ENCODE results near the gene DNM3. TPM values are rescaled to one million over a fixed set of nuclear protein-coding genes. Genes with fewer than 3 reads are reported as not detected.

The DNM3 gene
- total and polyA plus RNA-seq, 5 donors from 2014 or later = 0.76 to 5.5 (median 1.6) TPM

DNA sequence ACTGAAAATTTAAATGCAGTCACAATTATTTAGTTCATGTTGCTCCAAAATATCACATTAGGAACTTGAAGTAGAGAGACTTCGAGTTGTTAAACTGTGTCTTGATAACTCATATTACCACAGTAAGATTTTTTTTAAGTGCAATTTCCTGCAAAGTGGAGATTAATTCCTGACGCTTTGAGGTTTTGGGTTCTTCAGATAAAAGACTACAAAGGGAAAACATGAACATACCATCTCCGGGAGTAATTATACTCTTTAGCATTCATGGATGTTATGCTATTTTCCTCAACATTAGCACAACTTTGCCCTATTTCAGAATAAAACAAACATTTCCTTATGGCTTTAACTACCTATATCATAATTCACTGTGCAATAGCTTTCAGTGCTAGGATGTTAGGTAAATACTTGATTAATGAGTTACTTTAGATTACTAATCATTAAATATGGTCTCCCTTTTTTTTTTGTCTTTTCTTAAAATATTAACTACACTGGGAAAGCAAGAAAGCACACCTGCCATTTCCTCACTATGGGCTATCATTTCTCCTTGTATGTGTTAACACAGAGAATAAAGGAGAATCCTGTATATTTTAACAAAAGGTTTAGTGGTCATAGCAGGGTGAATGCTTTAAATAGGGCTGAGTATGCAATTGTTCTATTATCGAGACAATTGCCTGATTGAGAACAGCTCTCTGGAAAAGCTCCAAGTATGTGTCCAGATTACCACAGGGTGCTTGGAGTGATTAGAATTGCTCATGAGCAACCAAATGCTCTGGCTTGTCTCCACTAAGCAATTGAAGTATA lies 326.7 kb downstream of the DNM3 start:
- no peak for ATAC-seq (ENCODE audit: low read depth in 2 of 2)
- Histone ChIP-seq H3K27ac (ENCODE audit: insufficient read depth, low read length, poor library complexity, severe bottlenecking) (no peak overlapping the region), H3K9me3 (ENCODE audit: control insufficient read depth in 2 of 2, low read length in 2 of 2) (no peaks in the 10 kb centered on the region), H3K27me3 (ENCODE audit: control insufficient read depth, insufficient read depth, low read length) (no peaks in the 10 kb centered on the region), H3K4me3 (ENCODE audit: low read depth, low read length) (no peak overlapping the region), H3K36me3 (ENCODE audit: control insufficient read depth, insufficient read depth, low read length) (no peaks in the 10 kb centered on the region), H3K4me1 (ENCODE audit: control insufficient read depth, insufficient read depth, low read length, poor library complexity, severe bottlenecking) (no peaks in the 10 kb centered on the region)
- no peak for DNase-seq
- no peaks in the 10 kb centered on the region for H3K27me3 Mint-ChIP-seq
- peaks cover 0 to 2% (median 0%) of the 10 kb centered on the region in 7 donors for H3K9me3 Mint-ChIP-seq
- H3K36me3 Mint-ChIP-seq = peaks cover 2% of the 10 kb centered on the region
- no peak overlapping the region for H3K4me3 Mint-ChIP-seq
- H3K27ac Mint-ChIP-seq = no peak overlapping the region
- H3K4me1 Mint-ChIP-seq = peaks cover 0 to 2% (median 0%) of the 10 kb centered on the region in 4 donors

DNA sequence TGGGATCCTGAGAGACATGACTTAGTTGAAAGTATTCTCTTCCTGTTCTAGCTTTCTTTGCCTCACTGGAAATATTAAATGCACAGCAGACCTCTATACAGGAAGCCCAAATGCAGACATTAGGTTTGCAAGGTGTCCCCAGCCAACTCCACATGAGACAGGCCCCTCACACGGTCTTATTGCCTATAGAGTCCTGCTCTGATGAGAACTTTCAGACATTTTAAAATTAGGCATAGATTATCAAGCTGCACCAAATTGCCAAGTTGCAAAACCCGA lies 327.2 kb downstream of the DNM3 start:
- Histone ChIP-seq H3K9me3 (ENCODE audit: control insufficient read depth in 2 of 2, low read length in 2 of 2) (no peaks in the 10 kb centered on the region), H3K27ac (ENCODE audit: insufficient read depth, low read length, poor library complexity, severe bottlenecking) (no peak overlapping the region), H3K27me3 (ENCODE audit: control insufficient read depth, insufficient read depth, low read length) (no peaks in the 10 kb centered on the region), H3K4me1 (ENCODE audit: control insufficient read depth, insufficient read depth, low read length, poor library complexity, severe bottlenecking) (no peaks in the 10 kb centered on the region), H3K4me3 (ENCODE audit: low read depth, low read length) (no peak overlapping the region), H3K36me3 (ENCODE audit: control insufficient read depth, insufficient read depth, low read length) (no peaks in the 10 kb centered on the region)
- Mint-ChIP-seq H3K4me1 (peaks cover 0 to 2% (median 0%) of the 10 kb centered on the region in 4 donors), H3K36me3 (peaks cover 4% of the 10 kb centered on the region), H3K9me3 (peaks cover 0 to 2% (median 0%) of the 10 kb centered on the region in 7 donors), H3K27me3 (no peaks in the 10 kb centered on the region), H3K27ac (no peak overlapping the region), H3K4me3 (no peak overlapping the region)
- DNase-seq (no peak), ATAC-seq (ENCODE audit: low read depth in 2 of 2) (no peak)

DNA sequence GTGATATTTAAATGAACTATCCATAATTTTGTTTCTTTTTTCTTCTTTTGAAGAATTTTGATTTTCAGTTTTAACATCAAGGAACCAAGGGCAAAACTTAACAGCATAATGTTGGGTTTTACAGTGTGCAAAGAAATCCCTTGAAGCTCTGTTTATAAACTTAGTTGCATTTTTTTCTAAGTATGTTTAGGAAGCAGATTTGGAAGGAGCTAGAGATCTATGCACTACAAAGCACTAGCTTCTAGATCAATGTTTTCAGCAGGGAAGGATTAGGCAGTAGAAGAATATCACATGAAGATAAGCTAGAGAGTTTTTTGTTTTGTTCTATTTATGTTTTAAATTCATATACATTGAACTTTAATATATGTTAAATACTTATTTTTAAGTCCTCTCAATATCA lies 328.5 kb downstream of the DNM3 start:
- H3K4me3 Mint-ChIP-seq = no peak overlapping the region
- peaks cover 4% of the 10 kb centered on the region for H3K36me3 Mint-ChIP-seq
- H3K36me3 ChIP-seq (ENCODE audit: control insufficient read depth, insufficient read depth, low read length) = no peaks in the 10 kb centered on the region
- ATAC-seq (ENCODE audit: low read depth in 2 of 2) (no peak), DNase-seq (no peak)
- no peak overlapping the region for H3K27ac ChIP-seq (ENCODE audit: insufficient read depth, low read length, poor library complexity, severe bottlenecking)
- H3K4me1 ChIP-seq (ENCODE audit: control insufficient read depth, insufficient read depth, low read length, poor library complexity, severe bottlenecking) = no peaks in the 10 kb centered on the region
- peaks cover 0 to 2% (median 0%) of the 10 kb centered on the region in 7 donors for H3K9me3 Mint-ChIP-seq
- no peaks in the 10 kb centered on the region for H3K9me3 ChIP-seq (ENCODE audit: control insufficient read depth in 2 of 2, low read length in 2 of 2)
- H3K27me3 ChIP-seq (ENCODE audit: control insufficient read depth, insufficient read depth, low read length) = no peaks in the 10 kb centered on the region
- H3K4me1 Mint-ChIP-seq = peaks cover 0 to 2% (median 0%) of the 10 kb centered on the region in 4 donors
- no peak overlapping the region for H3K4me3 ChIP-seq (ENCODE audit: low read depth, low read length)
- no peaks in the 10 kb centered on the region for H3K27me3 Mint-ChIP-seq
- no peak overlapping the region for H3K27ac Mint-ChIP-seq

DNA sequence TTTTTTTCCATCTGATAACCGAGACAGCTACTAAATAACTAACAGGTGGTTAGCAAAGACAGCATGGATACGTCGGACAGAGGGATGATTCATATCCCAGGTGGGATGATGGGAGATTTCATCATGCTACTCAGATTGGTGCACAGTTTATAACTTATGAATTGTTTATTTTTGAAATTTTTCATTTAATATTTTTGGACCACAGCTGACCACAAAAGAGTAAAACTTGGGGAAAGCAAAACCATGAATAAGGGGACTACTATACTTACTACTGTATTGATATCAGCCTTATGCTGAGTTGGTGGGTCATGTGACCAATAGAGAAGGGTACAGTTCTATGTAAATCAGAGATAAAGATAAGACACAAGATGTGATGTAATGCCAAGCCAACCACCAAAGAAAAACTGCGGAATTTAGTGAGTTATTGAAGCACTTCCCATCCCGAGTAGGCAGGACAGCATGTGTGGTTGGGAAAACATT lies 331.1 kb downstream of the DNM3 start:
- Histone ChIP-seq H3K27me3 (ENCODE audit: control insufficient read depth, insufficient read depth, low read length) (no peaks in the 10 kb centered on the region), H3K9me3 (ENCODE audit: control insufficient read depth in 2 of 2, low read length in 2 of 2) (no peaks in the 10 kb centered on the region), H3K4me1 (ENCODE audit: control insufficient read depth, insufficient read depth, low read length, poor library complexity, severe bottlenecking) (no peaks in the 10 kb centered on the region), H3K4me3 (ENCODE audit: low read depth, low read length) (no peak overlapping the region), H3K27ac (ENCODE audit: insufficient read depth, low read length, poor library complexity, severe bottlenecking) (no peak overlapping the region), H3K36me3 (ENCODE audit: control insufficient read depth, insufficient read depth, low read length) (no peaks in the 10 kb centered on the region)
- H3K36me3 Mint-ChIP-seq = peaks cover 4% of the 10 kb centered on the region
- peaks cover 0 to 2% (median 0%) of the 10 kb centered on the region in 4 donors for H3K4me1 Mint-ChIP-seq
- no peak overlapping the region for H3K4me3 Mint-ChIP-seq
- H3K9me3 Mint-ChIP-seq = peaks cover 0 to 1% (median 0%) of the 10 kb centered on the region in 7 donors
- no peak for ATAC-seq (ENCODE audit: low read depth in 2 of 2)
- no peak for DNase-seq
- H3K27ac Mint-ChIP-seq = no peak overlapping the region
- no peaks in the 10 kb centered on the region for H3K27me3 Mint-ChIP-seq

DNA sequence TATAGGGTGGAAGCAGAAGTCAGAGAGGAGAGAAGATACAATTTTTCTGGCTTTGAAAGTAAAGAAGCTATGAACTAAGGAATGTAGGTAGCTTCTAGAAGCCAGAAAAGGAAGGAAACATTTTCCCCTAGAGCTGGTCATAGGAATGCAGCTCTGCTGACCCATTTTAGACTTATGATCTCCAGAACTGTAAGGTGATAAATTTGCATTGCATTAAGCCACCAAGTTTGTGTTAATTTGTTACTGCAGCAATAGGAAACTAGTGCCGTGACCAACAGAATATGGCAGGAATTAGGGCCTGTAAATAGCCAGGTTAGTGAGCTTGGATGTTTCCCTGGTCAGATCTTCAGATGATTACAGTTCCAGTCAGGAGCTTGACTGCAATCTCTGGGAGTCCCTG lies 334.9 kb downstream of the DNM3 start:
- Mint-ChIP-seq H3K4me1 (peaks cover 7 to 26% (median 15%) of the 10 kb centered on the region in 4 donors), H3K27me3 (no peaks in the 10 kb centered on the region)

DNA sequence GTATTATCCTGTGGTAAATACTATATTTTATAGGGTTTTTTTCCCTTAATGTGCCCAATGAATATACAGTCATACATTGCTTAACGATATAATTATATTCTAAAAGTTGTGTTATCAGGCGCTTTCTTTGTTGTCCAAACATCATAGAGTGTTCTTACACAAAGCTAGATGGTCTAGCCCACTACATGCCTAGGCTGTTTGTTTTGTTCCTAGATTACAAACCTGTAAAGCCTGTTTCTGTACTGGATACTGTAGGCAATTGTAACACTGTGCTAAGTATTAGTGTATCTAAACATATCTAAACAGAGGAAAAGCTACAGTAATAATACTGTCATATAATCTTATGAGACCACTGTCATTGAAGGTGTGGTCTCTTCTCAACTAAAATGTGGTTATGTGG lies 336.6 kb downstream of the DNM3 start:
- Mint-ChIP-seq H3K27ac (peak overlapping the region in 1 of 3 donors; percentile 60), H3K36me3 (peaks cover 4% of the 10 kb centered on the region), H3K27me3 (no peaks in the 10 kb centered on the region), H3K4me1 (peaks cover 23 to 41% (median 26%) of the 10 kb centered on the region in 4 donors), H3K4me3 (peak overlapping the region in 1 of 4 donors; percentile 13), H3K9me3 (peaks cover 0 to 1% (median 0%) of the 10 kb centered on the region in 7 donors)
- Histone ChIP-seq H3K4me3 (ENCODE audit: low read depth, low read length) (no peak overlapping the region), H3K4me1 (ENCODE audit: control insufficient read depth, insufficient read depth, low read length, poor library complexity, severe bottlenecking) (peaks cover 27% of the 10 kb centered on the region), H3K9me3 (ENCODE audit: control insufficient read depth in 2 of 2, low read length in 2 of 2) (no peaks in the 10 kb centered on the region), H3K27me3 (ENCODE audit: control insufficient read depth, insufficient read depth, low read length) (no peaks in the 10 kb centered on the region), H3K36me3 (ENCODE audit: control insufficient read depth, insufficient read depth, low read length) (no peaks in the 10 kb centered on the region), H3K27ac (ENCODE audit: insufficient read depth, low read length, poor library complexity, severe bottlenecking) (no peak overlapping the region)
- ATAC-seq (ENCODE audit: low read depth in 2 of 2) = no peak
- DNase-seq = no peak

More for the DNA sequence above, 334.9 kb downstream of the DNM3 start:
- no peak overlapping the region for H3K27ac ChIP-seq (ENCODE audit: insufficient read depth, low read length, poor library complexity, severe bottlenecking)
- Mint-ChIP-seq H3K36me3 (peaks cover 4% of the 10 kb centered on the region), H3K4me3 (no peak overlapping the region), H3K27ac (no peak overlapping the region), H3K9me3 (peaks cover 0 to 1% (median 0%) of the 10 kb centered on the region in 7 donors)
- H3K36me3 ChIP-seq (ENCODE audit: control insufficient read depth, insufficient read depth, low read length) = no peaks in the 10 kb centered on the region
- DNase-seq (no peak), ATAC-seq (ENCODE audit: low read depth in 2 of 2) (no peak)
- H3K4me1 ChIP-seq (ENCODE audit: control insufficient read depth, insufficient read depth, low read length, poor library complexity, severe bottlenecking) = peaks cover 13% of the 10 kb centered on the region
- no peaks in the 10 kb centered on the region for H3K9me3 ChIP-seq (ENCODE audit: control insufficient read depth in 2 of 2, low read length in 2 of 2)
- H3K4me3 ChIP-seq (ENCODE audit: low read depth, low read length) = no peak overlapping the region
- no peaks in the 10 kb centered on the region for H3K27me3 ChIP-seq (ENCODE audit: control insufficient read depth, insufficient read depth, low read length)

DNA sequence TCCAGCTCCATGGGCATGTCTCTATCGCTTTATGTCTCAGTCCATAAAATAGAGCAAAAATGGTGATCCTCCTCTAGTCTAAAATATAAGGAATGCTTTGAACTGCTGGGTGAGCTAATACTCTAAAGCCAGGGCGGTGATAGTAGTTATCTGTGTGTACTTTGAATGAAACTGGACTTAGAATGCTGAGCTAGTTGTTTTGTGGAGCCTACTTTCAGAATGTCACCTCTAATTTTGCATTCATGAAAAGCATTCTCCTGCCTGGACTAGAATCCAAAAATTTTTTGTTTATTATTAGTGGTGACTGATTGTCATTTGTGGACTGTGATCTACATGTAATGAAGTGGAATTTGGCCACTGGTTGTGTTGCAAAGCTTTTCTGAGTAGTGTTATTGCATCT lies 337.6 kb downstream of the DNM3 start:
- H3K9me3 Mint-ChIP-seq = no peaks in the 10 kb centered on the region
- H3K9me3 ChIP-seq (ENCODE audit: control insufficient read depth in 2 of 2, low read length in 2 of 2) = no peaks in the 10 kb centered on the region
- H3K27ac ChIP-seq (ENCODE audit: insufficient read depth, low read length, poor library complexity, severe bottlenecking) = no peak overlapping the region
- H3K27ac Mint-ChIP-seq = peak overlapping the region in 1 of 3 donors; percentile 59
- H3K36me3 ChIP-seq (ENCODE audit: control insufficient read depth, insufficient read depth, low read length) = no peaks in the 10 kb centered on the region
- no peaks in the 10 kb centered on the region for H3K27me3 Mint-ChIP-seq
- peaks cover 27% of the 10 kb centered on the region for H3K4me1 ChIP-seq (ENCODE audit: control insufficient read depth, insufficient read depth, low read length, poor library complexity, severe bottlenecking)
- H3K36me3 Mint-ChIP-seq = no peaks in the 10 kb centered on the region
- DNase-seq = no peak
- H3K27me3 ChIP-seq (ENCODE audit: control insufficient read depth, insufficient read depth, low read length) = no peaks in the 10 kb centered on the region
- ATAC-seq (ENCODE audit: low read depth in 2 of 2) = no peak
- H3K4me3 ChIP-seq (ENCODE audit: low read depth, low read length) = peak overlapping the region; percentile 43
- H3K4me3 Mint-ChIP-seq = peak overlapping the region in 3 of 4 donors; percentile 6 to 73 (median 16)
- H3K4me1 Mint-ChIP-seq = peaks cover 23 to 46% (median 30%) of the 10 kb centered on the region in 4 donors

DNA sequence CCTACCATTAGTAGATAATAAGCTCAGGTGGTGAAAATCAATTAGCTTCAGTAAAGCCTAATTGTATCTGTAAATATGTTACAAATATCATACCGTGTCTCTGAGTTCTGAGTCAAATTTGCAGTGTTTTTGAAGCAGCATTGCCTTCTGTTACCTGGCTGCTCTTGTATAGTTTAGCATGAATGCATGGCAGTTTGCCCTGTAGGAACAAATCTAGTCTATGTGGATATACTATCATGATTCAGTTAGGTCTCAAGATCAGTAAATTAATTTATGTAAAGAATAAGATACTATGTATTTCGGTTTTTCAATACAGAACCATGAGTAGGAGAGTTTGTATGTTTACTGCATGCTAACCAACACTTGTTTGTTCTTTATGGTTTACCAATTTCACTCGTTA lies 338.6 kb downstream of the DNM3 start:
- peak overlapping the region; percentile 86 for H3K4me3 ChIP-seq (ENCODE audit: low read depth, low read length)
- no peak for DNase-seq
- H3K4me3 Mint-ChIP-seq = peak overlapping the region; percentile 13 to 95 (median 80)
- H3K4me1 ChIP-seq (ENCODE audit: control insufficient read depth, insufficient read depth, low read length, poor library complexity, severe bottlenecking) = peaks cover 30% of the 10 kb centered on the region
- H3K9me3 ChIP-seq (ENCODE audit: control insufficient read depth in 2 of 2, low read length in 2 of 2) = no peaks in the 10 kb centered on the region
- H3K4me1 Mint-ChIP-seq = peaks cover 27 to 55% (median 38%) of the 10 kb centered on the region in 4 donors
- H3K36me3 ChIP-seq (ENCODE audit: control insufficient read depth, insufficient read depth, low read length) = no peaks in the 10 kb centered on the region
- peak overlapping the region; percentile 92 for H3K27ac ChIP-seq (ENCODE audit: insufficient read depth, low read length, poor library complexity, severe bottlenecking)
- no peaks in the 10 kb centered on the region for H3K27me3 Mint-ChIP-seq
- H3K27ac Mint-ChIP-seq = peak overlapping the region; percentile 96 to 99 (median 97)
- no peaks in the 10 kb centered on the region for H3K36me3 Mint-ChIP-seq
- no peaks in the 10 kb centered on the region for H3K9me3 Mint-ChIP-seq
- H3K27me3 ChIP-seq (ENCODE audit: control insufficient read depth, insufficient read depth, low read length) = no peaks in the 10 kb centered on the region
- ATAC-seq (ENCODE audit: low read depth in 2 of 2) = no peak
